Right cardiac atrium (tissue), 5 donors: ENCODE measurements around the gene PKNOX1. TPM values are rescaled to one million over a fixed set of nuclear protein-coding genes. Genes with fewer than 3 reads are reported as not detected.
"Not testable (repeated sequence)": the region's sequence is repeated elsewhere in the genome, so short reads cannot be mapped to it uniquely, and the experiment has no call there.

Experiments
- ATAC-seq, 2 donors: fragments of 200-7000 bp; cut with Tn5 transposase; one replicate each; pipeline versions ENCODE4 v1.8.0 to v1.9.1; 2020; ENCODE audit warnings: moderate library complexity in 2 of 2, mild to moderate bottlenecking in 1 of 2
- DNase-seq, 3 donors: peaks; one replicate each; pipeline ENCODE4 v3.0.0-alpha.2; 2020
- H3K27ac ChIP-seq: one replicate; pipeline ENCODE4 v1.5.1; 2013; ENCODE audit warnings: mild to moderate bottlenecking, low read length, control low read depth, moderate library complexity
- H3K27me3 ChIP-seq: one replicate; pipeline ENCODE4 v1.6.1; 2013; ENCODE audit not compliant: control insufficient read depth, insufficient read depth
- H3K4me1 ChIP-seq: one replicate; pipeline ENCODE4 v1.6.1; 2013; ENCODE audit warnings: low read length; ENCODE audit not compliant: control insufficient read depth, insufficient read depth
- H3K4me3 ChIP-seq: one replicate; pipeline ENCODE4 v1.5.1; 2013; ENCODE audit warnings: low read length, control low read depth
- H3K9me3 ChIP-seq: one replicate; pipeline ENCODE4 v1.6.1; 2013; ENCODE audit warnings: low read length; ENCODE audit not compliant: control insufficient read depth
- WGBS: extraction: QIAGEN DNeasy Blood & Tissue Kit; methylation state at CpG from one replicate; pipeline ENCODE4 v1.1.7; 2013; 5-methylcytosine and 5-hydroxymethylcytosine counted together
- intact Hi-C, 4 donors: fragments of 100-400 bp; cut with DNase I; formaldehyde crosslinking; loops; one replicate each; pipeline versions ENCODE4 v1.11.0 to v1.14.0; 2022 to 2023
- polyA plus RNA-seq: library from polyadenylated mRNA; stranded (reverse); fragments of 200-250 nt; gene quantifications from one replicate; pipeline ENCODE4 v1.2.3, GENCODE V29; 2013
- total RNA-seq, 4 donors: library from RNA; stranded (reverse); fragmentation: NEBNext Ultra II Directional; extraction: Animal tissue kit (Norgen Biotek cat#: 25700); gene quantifications; one replicate each; pipeline ENCODE4 v1.2.1, GENCODE V29; 2021
- donor health status: healthy with polysubstance abuse.
- donor health status: DM: no; HTN: yes; CAD: no.
- donor health status: DM: no; HTN: no; CAD: no.
- donor health status: DM: no; HTN: yes; CAD: no; lungs with severe emphysema.
- donor health status: DM: yes; HTN: yes; CAD: no.

PKNOX1 gene
- total and polyA plus RNA-seq, 5 donors = 3.7 to 9.0 (median 7.4) TPM

DNA sequence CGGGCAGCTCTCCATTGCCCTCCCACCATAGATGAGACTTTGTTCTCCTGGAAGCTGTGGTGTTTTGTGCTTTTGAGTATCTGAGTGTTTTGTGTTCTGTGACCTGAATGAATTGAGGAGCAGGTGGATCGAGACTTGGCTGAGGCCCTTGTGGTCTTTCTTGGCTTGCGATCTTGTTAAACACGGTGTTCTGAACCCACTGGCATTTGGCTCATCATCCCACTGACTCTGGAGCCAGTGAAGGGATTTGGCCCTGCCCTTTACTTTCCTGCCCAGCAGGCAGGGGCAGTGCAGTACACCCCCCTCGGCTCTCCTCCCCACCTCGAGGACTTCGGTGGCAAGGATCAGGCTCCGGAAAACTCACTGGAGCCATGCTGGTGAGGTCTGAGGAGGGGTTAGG is 30.6 kb downstream of the PKNOX1 start:
- H3K27me3 ChIP-seq = no peaks in the 10 kb centered on the region
- H3K9me3 ChIP-seq = no peaks in the 10 kb centered on the region
- ATAC-seq (no peak), DNase-seq (no peak)
- intact Hi-C loops = no loop called here
- 77% methylated on average over 8 of the region's 8 CpGs for WGBS
- H3K4me3 ChIP-seq = no peak overlapping the region
- no peak overlapping the region for H3K27ac ChIP-seq
- peaks cover 3% of the 10 kb centered on the region for H3K4me1 ChIP-seq

DNA sequence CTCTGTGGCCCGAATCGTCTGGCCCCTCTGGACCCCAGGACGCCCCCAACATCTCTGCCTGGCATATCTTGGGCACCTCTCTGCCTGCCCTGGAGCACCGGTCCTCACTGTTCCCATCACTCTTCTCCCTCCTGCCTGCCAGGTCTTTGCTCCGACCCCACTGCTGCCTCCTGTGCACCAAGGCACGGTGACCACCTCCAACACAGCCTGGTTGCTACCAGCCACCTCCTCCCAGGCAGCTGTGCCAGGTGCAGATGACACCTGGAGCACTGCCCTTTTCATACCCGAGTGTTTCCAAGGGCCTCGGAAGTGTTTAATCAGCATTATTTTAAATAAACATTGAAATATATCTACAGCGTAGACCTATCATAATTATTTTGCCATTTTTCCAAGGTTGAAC is 31.3 kb downstream of the PKNOX1 start:
- intact Hi-C loops = no loop called here
- 85% methylated on average over 9 of the region's 9 CpGs for WGBS

DNA sequence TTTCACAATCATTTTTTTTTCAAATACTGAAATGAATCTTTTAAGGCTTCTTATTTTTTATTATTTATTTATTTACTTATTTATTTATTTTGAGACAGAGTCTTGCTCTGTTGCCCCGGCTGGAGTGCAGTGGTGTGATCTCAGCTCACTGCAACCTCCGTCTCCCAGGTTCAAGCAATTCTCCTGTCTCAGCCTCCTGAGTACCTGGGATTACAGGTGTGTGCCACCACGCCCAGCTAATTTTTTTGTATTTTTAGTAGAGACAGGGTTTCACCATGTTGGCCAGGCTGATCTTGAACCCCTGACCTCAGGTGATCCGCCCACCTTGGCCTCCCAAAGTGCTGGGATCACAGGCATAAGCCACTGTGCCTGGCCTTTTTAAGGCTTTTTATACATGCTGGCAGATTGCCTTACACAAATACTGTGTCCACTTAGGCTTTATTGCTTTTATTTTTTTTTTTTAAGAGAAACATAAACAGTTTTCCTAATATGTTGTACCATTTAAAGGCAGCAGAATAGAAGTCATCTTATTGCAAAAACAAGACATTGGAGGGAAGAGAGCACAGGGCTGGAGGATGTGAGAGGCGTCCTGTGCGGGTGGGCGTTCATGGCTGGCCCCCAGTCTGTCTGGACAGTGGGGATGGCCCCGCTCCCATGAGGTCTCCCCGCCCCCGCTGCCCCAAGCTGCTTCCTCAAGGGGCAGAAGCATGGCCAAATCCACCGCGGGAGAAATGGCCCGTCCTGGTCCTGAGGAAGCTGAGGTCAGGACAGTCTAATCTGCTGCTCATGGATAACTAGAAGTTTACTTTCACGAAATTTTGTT is 31.9 kb downstream of the PKNOX1 start:
- 65% methylated on average over 14 of the region's 14 CpGs for WGBS
- peak; percentile 41 to 45 for ATAC-seq
- H3K9me3 ChIP-seq, H3K4me1 ChIP-seq, intact Hi-C loops, H3K4me3 ChIP-seq, H3K27ac ChIP-seq, H3K27me3 ChIP-seq, DNase-seq: not testable (repeated sequence)

More for the DNA sequence above, 31.3 kb downstream of the PKNOX1 start:
- no peak for ATAC-seq
- H3K27ac ChIP-seq = no peak overlapping the region
- no peaks in the 10 kb centered on the region for H3K9me3 ChIP-seq
- H3K27me3 ChIP-seq = no peaks in the 10 kb centered on the region
- no peak for DNase-seq
- H3K4me3 ChIP-seq = no peak overlapping the region
- peaks cover 3% of the 10 kb centered on the region for H3K4me1 ChIP-seq

DNA sequence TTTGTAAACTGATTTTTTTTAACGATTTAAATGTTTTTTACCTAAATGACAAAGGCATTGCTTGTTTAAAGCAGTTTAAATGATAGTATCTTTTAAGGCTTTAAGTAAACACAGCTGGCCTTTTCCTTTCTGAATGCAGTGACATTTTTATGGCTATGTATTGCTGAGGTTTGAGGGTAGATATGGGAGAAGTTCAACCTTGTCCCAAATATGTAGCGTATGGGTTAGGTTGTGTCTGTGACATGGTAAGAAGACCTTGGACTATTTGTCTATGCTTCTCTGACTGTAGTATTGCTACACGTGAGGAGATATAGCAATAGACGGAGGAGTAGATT is 32.5 kb downstream of the PKNOX1 start:
- no peaks in the 10 kb centered on the region for H3K27me3 ChIP-seq
- no peak overlapping the region for H3K27ac ChIP-seq
- WGBS = 76% methylated on average over 4 of the region's 4 CpGs
- intact Hi-C loops = no loop called here
- H3K4me1 ChIP-seq = no peaks in the 10 kb centered on the region
- H3K9me3 ChIP-seq = no peaks in the 10 kb centered on the region
- DNase-seq (no peak), ATAC-seq (no peak)
- H3K4me3 ChIP-seq = no peak overlapping the region

DNA sequence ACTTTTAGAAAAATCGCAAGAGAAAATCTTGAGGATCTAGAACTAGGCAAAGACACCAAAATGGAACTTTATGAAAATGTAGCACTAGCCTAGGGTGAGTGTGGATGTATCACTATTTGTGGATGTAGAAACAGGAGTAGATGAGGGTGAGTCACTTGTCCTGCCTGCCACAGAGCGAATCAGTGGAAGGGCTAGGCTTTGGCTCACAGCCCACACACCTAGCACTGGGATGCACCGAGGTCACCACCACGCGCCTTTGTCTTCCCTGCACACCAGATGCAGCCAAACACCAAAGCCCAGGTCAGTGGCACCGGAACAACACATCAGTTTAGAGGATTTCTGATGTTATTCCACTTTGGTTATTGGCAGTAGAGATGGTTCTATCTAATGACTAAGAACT is 38.2 kb downstream of the PKNOX1 start:
- peak in 1 of 2 donors; percentile 26 for ATAC-seq
- WGBS = 92% methylated on average over 6 of the region's 6 CpGs

DNA sequence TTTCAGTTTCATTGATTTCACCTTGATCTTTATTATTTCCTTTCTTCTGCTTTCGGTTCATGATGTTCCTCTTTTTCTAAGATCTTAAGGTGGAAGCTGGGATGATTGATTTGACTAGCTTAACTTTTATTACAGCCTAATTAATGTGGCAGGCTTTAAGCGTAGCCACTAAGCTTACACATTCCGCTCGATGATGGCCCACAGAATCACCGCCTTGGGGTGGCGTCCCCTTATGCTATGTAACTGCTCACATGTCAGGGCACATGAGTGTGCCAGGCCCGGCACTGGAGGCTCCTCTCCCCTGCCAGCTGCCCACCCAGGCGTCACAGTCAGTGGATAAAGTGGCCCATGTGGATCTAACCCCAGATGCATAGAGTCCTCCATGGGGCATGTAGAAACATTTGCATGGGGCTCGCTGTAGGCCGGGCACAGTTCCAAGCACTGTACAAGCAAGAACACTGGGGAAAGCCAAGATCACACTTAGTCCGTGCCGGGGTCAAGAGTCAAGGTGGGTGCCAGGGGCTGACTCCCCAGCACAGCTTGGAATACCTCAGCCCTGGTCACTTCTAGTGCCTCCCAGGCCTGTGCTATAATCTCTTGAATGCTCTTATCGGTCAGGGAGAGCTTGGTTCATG is 41.7 kb downstream of the PKNOX1 start:
- no peaks in the 10 kb centered on the region for H3K27me3 ChIP-seq
- no peaks in the 10 kb centered on the region for H3K4me1 ChIP-seq
- no peak for DNase-seq
- no peaks in the 10 kb centered on the region for H3K9me3 ChIP-seq
- H3K27ac ChIP-seq = no peak overlapping the region
- intact Hi-C loops = no loop called here
- H3K4me3 ChIP-seq = no peak overlapping the region
- no peak for ATAC-seq
- WGBS = 74% methylated on average over 13 of the region's 13 CpGs

More for the DNA sequence above, 38.2 kb downstream of the PKNOX1 start:
- no peak overlapping the region for H3K27ac ChIP-seq
- DNase-seq = no peak
- no peaks in the 10 kb centered on the region for H3K4me1 ChIP-seq
- H3K9me3 ChIP-seq = no peaks in the 10 kb centered on the region
- no peaks in the 10 kb centered on the region for H3K27me3 ChIP-seq
- no peak overlapping the region for H3K4me3 ChIP-seq
- intact Hi-C loops = no loop called here

DNA sequence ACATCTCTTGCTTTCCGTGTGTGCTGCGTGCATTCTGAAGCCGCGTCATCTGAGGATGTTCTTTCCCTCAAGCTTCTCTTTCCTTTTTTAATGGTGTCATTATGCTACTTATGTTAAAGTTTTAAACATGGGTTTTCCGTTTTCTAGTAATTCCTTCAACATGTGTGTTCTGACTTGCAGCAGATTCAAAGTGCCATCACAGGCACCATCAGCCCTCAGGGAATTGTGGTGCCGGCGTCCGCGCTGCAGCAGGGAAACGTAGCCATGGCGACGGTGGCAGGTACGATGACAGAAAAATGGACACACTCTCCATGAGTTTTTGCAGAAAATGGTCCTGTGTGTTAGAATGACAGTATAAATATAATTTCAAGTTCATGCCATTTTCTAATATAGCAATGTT is 42.4 kb downstream of the PKNOX1 start:
- DNase-seq = no peak

DNA sequence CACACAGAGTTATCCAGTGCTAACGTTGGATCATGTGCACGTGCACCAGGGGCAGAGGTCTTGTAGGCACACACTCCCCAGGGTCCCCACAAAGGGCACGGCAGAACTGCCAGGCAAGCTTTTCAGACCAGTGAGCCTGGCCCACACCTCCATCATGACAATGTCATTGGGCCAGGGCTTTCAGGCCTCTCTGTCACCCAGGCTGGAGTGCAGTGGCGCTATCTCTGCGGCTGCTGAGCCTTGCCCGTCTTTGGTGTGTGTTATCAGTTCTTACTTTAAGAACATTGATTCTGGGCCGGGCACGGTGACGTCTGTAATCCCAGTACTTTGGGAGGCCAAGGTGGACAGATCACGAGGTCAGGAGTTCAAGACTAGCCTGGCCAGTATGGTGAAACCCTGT is 44.2 kb downstream of the PKNOX1 start:
- Histone ChIP-seq H3K4me1 (no peaks in the 10 kb centered on the region), H3K27me3 (no peaks in the 10 kb centered on the region), H3K27ac (no peak overlapping the region), H3K9me3 (no peaks in the 10 kb centered on the region), H3K4me3 (no peak overlapping the region)
- WGBS = 72% methylated on average over 10 of the region's 10 CpGs
- ATAC-seq = no peak
- intact Hi-C loops = no loop called here
- no peak for DNase-seq

More for the DNA sequence above, 42.4 kb downstream of the PKNOX1 start:
- Histone ChIP-seq H3K4me1 (no peaks in the 10 kb centered on the region), H3K4me3 (no peak overlapping the region), H3K9me3 (no peaks in the 10 kb centered on the region), H3K27me3 (no peaks in the 10 kb centered on the region), H3K27ac (no peak overlapping the region)
- intact Hi-C loops = no loop called here
- ATAC-seq = no peak
- WGBS = 96% methylated on average over 13 of the region's 13 CpGs

DNA sequence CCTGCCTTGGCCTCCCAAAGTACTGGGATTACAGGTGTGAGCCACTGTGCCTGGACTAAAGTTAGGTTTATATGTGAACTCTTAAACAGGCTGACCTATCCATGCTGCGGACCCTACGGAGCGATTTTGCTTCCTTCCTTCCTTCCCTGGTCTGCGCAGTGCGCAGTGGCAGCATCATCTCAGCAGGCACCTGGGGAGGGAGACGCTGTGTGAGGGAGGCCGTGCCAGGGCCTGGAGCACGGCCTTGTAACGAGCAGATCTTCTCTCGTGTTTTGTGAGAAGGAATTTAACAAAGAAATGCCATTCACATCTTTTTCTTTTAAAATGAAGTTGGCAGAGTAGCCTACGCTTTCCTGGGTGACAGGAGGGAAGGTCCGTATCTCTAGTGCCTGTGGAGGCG is 45.8 kb downstream of the PKNOX1 start:
- Histone ChIP-seq H3K4me3 (no peak overlapping the region), H3K27ac (no peak overlapping the region), H3K4me1 (no peaks in the 10 kb centered on the region), H3K9me3 (no peaks in the 10 kb centered on the region), H3K27me3 (no peaks in the 10 kb centered on the region)
- 94% methylated on average over 13 of the region's 13 CpGs for WGBS
- DNase-seq (no peak), ATAC-seq (no peak)
- intact Hi-C loops = no loop called here

DNA sequence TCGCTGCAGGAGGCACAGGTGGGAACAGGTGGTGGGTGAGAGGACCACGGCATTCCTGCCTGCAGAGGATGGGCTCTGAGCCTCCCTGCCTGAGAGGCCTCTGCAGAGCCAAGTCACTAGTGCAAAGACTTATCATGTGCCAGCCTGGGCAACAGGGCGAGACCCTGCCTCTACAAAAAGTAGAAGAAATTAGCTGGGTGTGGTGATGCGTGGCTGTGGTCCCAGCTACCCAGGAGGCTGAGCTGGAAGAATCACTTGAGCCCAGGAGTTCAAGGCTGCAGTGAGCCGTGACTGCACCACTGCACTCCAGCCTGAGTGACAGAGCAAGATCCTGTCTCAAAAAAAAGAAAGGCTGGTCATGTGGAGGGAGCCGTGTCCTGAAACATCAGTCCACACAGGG is 46.4 kb downstream of the PKNOX1 start:
- Histone ChIP-seq H3K4me1 (no peaks in the 10 kb centered on the region), H3K27ac (no peak overlapping the region), H3K27me3 (no peaks in the 10 kb centered on the region), H3K4me3 (no peak overlapping the region), H3K9me3 (no peaks in the 10 kb centered on the region)
- 90% methylated on average over 6 of the region's 6 CpGs for WGBS
- intact Hi-C loops = no loop called here
- DNase-seq = no peak
- ATAC-seq = no peak

DNA sequence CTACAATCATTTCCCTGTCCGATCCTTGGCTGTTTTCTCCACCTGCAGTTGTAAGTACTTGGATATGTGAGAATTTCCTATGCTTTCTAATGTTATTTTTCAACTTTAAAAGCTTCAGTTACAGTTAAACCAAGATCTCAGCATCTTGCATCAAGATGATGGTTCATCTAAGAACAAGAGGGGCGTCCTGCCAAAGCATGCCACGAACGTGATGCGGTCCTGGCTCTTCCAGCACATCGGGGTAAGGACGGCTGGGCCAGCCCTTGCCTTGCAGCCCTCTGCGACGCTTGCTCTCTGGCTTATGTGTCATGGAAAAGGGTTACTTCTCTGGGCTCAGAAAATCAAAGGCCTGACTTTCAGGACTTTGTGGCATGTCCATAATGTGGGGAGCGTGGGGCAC is 46.8 kb downstream of the PKNOX1 start:
- Histone ChIP-seq H3K27ac (no peak overlapping the region), H3K9me3 (no peaks in the 10 kb centered on the region), H3K27me3 (no peaks in the 10 kb centered on the region), H3K4me3 (no peak overlapping the region), H3K4me1 (no peaks in the 10 kb centered on the region)
- DNase-seq = no peak
- 93% methylated on average over 10 of the region's 10 CpGs for WGBS
- ATAC-seq = no peak
- intact Hi-C loops = no loop called here
